Inflammatory macrophage treated with lipopolysaccharide for 1 hour (primary cell): ENCODE measurements around the gene CDC123.
"Not testable (repeated sequence)": the region's sequence is repeated elsewhere in the genome, so short reads cannot be mapped to it uniquely, and the experiment has no call there.

Experiments used
- DNase-seq, 2 donors: peaks; one replicate each; pipeline ENCODE4 v3.0.0-alpha.2; 2020 to 2022

CDC123 gene

DNA sequence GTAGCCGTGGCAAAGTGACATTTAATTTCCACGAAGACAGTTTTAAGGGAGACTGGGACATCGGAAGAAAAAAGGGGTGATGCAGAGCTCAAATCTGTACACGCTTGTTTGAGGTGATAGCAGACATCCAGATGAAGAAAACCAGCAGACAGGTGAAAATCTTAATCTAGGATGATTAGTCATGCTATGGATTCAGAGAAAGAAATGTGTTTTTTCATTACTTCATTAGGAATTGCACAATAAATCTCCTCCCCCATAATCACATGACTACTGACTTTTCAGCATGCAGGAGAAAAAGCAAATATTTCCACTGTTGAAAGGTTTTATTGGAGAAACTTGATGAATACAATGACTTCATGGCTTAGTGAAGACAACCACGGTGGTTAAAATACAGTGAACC lies 2.8 kb upstream of the CDC123 start:
- DNase-seq = peak; percentile 65 to 73

DNA sequence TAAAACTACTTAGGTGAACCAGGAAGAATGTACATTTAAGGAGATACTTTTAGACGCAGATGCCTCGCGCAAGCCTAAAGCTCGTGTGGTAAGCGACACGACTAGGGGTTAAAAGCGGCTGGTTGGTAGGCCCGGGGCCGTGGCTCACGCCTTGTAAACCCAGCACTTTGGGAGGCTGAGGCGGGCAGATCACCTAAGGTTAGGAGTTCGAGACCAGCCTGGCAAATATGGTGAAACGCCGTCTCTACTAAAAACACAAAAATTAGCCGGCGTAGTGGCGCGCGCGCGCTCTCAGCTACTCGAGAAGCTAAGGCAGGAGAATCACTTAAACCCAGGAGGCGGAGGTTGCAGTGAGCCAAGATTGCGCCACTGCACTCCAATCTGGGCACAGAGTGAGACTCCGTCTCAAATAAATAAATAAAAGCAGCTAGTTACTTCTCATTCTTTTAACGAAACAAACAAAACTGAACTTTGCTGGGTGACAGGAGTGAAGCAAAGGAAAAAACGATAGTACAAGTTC lies 1.2 kb upstream of the CDC123 start:
- peak; percentile 32 to 43 for DNase-seq

DNA sequence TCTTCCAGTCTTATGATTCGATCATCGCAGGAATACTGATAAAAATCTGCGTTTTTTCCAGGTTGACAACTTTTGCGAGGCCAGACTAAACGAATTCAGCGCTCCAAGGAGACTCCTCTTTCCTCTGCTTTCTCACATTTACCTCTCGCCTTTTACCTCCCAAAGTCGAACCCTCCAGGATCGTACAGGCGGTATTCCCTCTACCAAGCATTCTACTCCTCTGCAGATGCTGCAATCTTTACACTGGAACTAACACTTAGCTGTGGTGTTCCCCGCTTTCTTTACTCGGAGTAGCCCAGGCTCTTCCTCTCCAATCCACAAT lies 746 bp upstream of the CDC123 start:
- DNase-seq = no peak

DNA sequence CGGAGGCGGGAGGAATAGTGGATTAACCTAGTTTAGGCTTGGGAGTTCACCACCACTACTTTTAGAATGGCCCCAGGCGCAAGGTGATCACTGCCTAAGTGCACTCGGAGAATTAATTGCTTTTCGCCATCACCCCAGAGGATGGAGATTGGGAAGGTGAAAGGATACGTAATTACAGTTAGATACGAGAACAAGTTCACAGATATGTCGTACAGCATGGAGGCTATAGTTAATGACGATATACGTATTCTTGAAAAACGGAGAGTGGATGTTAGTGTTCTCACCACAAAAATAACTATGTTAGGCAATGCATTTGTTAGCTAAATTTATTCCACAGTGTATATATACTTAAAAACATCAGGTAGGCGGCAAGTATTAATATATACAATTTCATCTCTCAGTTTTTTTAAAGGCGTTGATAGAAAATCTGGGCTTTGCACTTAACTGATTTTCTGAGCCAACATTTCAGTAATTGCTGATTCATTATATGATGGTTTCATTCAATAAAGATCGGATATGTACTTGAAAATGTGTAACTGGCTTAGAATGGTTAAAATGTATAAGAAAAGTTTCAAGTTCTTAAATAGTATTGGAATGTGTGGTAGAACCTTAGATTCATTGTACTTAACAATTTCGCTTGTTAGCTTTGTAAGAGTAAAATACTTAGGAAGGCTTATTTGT lies 683 bp downstream of the CDC123 start:
- no peak for DNase-seq

DNA sequence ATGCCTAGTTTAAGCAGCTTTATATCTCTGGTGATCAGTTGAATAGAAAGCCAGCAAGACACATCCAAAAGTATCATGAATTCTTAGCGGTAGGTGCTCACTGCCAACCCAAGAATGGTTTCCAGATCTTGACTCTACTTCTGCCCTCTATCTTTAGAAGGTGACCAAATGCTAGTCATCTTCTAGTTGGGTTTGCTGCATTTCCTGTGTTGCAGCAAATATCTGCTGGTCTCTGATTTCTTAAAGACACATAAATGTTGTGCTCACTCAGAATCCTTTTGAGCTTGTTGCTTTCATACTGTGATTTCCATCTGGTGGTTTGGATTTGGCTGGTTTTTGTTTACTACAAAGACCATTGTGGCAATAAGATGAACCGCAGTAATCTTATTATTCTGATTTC lies 2.2 kb downstream of the CDC123 start:
- peak; percentile 27 to 38 for DNase-seq

DNA sequence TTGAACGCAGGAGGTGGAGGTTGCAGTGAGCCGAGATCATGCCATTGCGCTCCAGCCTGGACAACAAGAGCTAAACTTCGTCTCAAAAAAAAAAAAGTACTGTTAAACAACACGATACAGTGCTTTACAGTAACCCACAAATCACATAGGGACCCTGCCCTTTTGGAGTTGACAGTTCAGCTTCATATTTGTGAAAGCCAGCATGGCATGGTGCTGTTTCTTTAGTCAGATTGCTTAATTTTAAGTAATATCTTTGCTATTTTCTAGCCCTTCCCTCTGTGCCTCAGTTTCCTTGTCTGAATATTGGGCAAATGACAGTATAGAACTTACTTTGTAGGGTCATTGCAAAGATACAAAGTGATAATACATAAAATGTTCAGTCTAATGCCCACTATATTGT lies 4.9 kb downstream of the CDC123 start:
- no peak for DNase-seq

DNA sequence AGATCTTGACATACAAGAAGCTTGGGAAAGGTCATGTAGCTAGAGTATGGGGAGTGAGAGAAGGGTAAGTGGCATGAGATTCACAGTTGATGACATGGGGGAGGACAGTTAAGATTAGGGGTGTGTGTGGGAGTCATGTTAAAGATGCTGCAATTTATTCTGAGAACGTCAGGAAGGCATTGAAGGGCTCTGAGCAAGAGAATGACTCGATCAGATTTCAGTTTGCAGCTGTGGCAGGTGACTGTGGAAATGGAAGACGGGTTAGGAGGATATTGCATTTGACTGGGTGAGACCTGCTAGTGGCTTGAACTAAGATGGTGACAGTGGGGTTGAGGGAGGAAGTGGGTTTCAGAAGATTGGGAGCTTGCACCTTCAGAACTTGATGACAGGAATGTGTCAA lies 5.6 kb downstream of the CDC123 start:
- no peak for DNase-seq

DNA sequence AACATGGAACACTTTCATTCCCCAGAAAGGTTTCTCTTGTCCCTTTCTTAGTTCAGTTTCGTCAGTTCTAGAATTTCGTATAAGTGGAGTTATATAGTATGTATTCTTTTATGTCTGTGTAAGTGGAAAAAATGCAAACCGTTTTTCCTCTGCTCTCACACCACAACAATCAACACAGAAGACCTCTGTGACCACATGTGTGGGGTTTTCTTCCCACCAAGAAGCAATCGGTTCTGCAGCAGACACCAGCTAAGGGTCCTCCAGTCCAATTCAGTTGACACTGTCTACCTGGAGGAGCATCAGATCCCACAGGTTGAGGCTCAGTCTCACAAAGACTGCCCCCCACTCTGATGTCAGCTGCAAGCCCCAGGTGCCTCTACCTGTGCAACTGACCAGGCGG lies 6.2 kb downstream of the CDC123 start:
- no peak for DNase-seq

DNA sequence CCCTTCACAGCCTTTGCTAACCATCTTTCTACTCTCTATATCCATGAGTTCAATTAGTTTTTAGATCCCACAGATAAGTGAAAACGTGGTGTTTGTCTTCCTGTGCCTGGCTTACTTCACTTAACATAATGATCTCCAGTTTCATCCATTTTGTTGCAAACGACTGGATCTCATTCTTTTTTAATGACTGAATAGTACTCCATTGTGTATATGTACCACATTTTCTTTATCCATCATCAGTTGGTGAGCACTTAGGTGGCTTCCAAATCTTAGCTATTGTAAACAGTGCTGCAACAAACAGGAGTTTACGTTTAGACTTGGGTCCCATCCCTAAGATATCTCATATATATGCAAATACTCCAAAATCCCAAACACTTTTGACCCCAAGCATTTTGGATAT lies 9.1 kb downstream of the CDC123 start:
- no peak for DNase-seq

DNA sequence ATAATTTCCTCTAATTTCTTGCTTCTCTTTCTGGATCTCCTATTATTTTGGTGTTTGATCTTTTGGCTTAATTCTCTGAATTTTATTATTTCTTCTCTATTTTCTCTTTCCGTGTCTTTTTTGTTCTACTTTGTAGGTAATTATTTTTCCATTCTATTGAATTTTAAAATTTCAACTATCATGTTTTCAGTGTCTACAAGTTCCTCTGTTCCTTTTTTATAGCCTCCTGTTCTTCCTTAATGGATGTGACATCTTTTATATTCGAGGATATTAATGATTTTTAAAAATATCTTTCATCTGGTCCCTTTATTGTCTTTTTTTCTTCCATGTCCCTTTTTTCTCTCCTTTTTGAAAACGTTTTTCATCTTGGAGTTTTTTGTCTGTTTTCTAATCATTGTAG lies 11.1 kb downstream of the CDC123 start:
- no peak for DNase-seq

DNA sequence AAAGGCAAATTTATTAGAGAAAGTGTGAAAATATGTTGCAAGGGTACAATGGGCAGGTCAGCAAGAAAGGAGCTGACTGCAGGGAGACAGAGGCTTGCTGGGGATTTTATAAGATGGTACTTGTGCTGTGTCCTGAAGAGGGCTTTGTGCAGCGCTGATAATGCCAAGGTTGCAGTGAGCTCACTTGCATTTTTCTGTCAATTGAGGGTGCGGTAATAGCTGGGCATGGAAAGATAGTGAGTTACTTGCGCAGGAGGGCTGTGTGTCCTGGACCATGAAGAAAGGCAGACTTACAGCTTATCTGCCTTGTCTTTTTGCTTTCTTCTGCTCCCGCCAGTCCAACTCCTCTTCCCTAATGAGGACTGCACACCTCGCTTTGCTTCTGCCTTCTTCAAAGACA lies 12.5 kb downstream of the CDC123 start:
- no peak for DNase-seq

DNA sequence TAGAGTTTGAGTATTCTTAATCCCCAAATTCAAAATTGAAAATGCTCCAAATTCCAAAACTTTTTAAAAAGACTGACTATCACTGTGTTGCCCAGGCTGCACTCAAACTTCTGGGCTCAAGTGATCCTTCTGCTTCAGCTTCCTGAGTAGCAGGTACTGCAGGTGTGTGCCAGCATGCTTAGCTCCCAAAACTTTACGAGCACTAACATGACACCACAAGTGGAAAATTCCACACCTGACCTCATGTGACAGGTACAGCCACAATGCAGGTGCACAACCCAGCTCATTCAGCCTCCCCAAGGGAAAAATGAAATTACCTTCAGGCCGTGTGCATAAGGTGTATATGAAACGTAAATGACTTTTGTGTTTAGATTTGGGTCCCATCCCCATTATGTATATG lies 16.5 kb downstream of the CDC123 start:
- no peak for DNase-seq

DNA sequence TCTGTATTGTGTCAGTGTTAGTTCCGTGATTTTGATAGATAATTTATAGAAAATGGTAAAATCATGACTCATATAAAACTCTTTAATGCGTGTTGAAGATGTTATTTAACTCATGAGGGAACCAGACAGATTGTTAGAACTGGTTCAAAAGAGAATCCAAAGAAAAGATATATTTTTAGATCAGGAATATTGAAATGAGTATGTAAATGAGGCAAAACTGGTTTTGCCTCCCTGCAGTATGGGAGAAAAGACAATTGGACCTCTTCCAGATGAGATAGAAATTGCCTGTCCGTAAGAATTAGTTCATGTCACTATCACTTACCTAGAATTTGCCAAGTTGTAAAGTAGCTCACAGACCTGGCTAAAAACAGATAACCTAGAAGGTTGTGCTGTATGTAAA lies 17.6 kb downstream of the CDC123 start:
- DNase-seq = no peak

DNA sequence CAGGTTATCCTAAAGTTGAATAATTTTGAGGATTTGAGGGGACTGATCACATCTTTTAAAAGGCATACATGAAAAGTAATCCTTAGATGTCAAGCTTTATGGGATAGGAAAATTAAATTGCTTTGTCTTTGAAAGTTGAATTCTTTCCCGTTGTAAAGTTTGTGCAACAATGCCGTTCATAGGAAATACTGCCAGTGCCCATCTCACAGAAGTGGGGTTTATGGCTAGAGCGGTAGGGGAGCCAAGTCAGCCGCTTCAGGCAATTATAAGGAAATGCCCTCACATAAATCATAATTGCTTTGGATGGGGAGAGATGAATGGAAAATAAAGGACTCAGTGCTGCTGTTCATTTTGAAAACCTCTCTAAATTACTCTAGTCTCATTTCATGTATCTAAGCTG lies 18.1 kb downstream of the CDC123 start:
- no peak for DNase-seq

DNA sequence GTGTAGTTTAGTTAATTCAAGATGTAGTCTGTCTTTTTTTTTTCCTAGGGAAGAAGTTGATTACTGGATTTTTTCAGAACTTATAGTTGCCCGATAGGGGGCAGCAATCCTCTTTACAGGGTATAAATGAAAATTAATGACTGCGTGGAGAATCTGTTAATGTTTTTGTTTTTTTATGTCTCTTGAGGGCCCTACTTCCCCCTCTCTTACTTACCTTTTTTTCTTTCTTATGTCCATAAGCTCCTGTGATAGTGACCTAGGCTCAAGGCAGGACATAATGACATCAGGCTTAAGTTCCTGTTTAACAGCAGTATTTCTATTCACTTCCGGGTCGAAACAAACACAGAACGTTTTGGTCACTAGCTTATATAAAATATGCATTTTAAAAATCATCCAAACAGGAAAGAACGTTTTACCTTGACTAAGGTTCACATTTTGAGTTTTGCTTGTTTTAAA lies 18.8 kb downstream of the CDC123 start:
- DNase-seq = peak in 1 of 2 donors; percentile 72

DNA sequence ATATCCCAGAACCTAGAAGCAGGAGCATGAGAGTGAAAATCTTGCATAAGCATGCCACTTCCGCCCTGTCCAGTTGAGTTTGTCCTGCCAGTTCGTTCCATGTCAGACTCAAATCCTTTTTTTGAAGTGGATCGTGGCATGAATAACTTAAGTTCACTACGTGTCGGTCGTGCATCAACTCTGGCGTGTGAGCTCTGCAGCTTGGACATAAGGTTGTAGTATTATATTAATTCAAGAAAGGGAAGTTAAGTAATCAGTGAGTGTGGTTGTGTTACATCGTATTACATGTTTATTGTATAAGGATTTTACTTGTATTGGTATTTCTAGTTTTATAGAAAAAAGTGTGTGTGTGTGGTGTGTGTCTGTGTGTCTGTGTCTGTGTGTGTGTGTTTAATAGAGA lies 23.0 kb downstream of the CDC123 start:
- no peak for DNase-seq

DNA sequence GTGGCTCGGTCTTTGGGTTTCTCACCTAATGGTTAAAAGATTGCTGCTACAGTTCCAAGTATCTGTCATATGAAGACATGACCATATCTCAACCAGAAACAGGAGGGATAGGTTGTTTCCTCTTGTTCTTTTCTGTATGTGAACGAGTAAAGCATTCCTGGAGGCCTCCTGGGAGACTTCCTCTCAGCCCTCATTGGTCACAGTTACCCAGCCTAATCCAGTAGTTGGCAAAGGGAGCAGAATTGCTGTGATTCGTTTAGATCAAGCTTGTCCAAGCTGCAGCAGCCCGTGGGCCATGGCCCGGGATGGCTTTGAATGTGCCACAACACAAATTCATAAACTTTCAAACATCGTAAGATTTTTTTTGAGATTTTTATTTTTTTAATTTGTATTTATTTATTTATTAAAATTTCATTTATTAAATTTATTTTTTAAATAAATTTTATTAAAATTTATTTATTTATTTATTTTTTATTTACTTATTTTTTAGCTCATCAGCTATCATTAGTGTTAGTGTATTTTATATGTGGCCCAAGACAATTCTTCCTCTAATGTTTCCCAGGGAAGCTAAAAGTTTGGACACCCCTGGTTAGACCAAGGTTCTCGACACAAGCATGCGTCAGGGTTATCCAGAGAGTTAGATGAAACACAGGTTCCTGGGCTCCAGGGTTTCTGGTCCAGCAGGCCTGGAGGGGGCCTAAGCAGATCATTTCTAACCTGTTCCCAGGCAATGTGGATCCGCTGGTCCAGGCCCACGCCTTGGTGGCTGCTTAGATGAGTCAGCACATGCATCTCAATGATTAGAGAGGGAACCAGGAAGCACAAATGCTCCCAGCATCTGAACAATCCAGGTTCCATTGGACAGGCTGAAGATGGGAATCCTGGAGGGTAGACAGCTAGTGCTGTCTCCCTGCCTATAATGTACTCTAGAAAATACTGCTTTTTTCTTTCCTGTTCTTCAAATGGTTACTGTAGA lies 25.6 kb downstream of the CDC123 start:
- DNase-seq = no peak

DNA sequence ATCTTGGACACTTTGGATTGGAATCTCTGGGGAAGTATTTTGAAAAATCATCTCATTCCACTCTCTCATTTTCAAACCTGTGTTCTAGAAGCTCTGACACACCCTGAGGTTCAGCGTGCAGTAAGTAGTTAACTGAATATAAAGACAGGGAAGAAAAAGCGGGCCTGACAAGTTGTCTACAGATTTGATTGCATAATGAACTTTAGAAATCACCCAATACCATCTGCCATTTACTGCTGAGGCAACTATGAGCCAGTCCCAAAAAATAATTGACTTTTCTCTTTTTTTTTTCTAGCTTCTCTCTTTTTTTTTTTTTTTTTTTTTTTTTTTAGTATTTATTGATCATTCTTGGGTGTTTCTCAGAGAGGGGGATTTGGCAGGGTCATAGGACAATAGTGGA lies 29.5 kb downstream of the CDC123 start:
- no peak for DNase-seq

DNA sequence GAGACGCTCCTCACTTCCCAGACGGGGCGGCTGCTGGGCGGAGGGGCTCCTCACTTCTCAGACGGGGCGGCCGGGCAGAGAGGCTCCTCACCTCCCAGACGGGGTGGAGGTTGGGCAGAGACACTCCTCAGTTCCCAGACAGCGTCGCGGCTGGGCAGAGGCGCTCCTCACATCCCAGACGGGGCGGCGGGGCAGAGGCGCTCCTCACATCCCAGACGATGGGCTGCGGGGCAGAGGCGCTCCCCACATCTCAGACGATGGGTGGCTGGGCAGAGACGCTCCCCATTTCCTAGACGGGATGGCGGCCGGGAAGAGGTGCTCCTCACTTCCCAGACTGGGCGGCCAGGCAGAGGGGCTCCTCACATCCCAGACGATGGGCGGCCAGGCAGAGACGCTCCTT lies 30.4 kb downstream of the CDC123 start:
- not testable (repeated sequence) for DNase-seq

DNA sequence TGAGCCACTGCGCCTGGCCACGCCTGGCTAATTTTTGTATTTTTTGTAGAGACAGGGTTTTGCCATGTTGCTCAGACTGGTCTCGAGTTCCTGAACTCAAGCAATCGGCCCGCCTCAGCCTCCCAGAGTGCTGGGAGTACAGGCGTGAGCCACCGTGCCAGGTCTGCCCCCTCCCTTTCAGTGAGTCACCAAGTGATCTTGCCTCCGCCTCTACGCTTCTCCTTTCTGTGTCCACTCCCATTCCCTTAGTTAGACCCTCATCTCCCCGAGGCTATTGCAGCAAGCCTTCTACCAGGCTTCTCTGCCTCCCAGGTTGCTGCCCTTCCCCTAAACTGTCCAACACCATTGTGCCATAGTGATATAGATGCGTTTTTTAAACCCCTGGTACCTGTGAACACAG lies 32.9 kb downstream of the CDC123 start:
- no peak for DNase-seq

DNA sequence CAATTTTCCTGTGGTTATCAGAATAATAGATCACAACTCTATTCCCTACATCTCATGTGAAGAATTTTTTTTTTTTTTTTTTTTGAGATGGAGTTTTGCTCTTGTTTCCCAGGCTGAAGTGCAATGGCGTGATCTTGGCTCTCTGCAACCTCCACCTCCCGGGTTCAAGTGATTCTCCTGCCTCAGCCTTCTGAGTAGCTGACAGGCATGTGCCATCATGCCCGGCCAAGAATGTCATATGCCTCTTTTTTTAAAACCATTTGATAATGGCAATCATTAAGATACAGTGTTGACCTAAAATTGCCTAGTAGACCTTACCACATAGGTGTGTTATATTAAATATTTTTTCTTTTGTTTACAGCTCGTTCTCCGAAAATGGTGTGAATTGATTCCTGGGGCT lies 38.7 kb downstream of the CDC123 start:
- not testable (repeated sequence) for DNase-seq

DNA sequence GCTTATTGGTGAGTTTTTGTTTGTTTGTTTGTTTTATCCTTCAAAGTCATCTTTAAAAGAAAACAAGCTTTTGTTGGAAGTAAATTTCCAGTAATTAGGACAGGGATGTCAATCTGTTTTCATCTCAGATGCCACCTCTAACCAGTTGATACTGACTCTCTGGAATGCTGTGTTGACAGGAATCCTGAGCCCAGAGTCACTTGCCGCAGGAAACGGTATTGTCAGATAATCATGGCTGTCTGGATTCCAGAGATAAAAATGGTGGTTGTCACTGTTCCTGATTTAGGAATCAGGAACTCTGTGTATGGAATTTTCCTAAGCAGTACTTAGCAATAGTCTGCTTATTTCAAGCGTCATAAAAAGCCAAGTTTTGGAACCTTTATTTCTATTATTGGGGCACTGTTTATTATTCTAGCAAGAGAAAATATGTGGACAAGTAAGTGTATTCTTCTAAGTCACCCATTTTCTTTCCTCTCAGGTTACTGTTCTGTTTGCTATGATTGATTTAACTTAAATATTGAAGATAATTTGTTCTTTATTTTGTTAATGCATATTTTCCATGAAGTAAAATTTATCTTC lies 39.2 kb downstream of the CDC123 start:
- no peak for DNase-seq

DNA sequence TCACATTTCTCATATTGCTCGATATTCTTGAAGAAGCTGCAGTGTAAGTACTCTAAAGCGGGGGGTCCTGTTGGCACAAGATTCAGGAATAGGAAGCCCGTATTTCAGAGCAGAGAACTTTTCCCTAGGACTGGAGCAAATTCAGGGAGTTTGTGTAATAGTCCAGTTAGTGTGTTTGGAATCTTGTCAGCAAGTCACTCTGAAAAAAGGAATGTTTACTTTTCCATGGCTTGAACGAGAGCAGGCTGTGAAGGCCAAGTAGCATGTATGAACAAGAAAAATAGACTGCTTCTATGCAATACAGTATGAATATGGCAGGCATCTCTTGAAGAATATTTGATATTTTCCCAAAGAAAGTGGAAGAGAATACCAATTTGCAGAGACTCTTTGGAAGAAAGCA lies 39.8 kb downstream of the CDC123 start:
- no peak for DNase-seq
